ENCODE measurements around the gene ZSCAN5A.
"Not testable (repeated sequence)": the region's sequence is repeated elsewhere in the genome, so short reads cannot be mapped to it uniquely, and the experiment has no call there.

Gene ZSCAN5A

GRCh38 chr19:56314381-56315076, at the start of gene ZSCAN5A:
TSS of gene ZSCAN5A (minus strand) at chr19:56314839. CDS start at chr19:56225046, 89,793 bp downstream.
- DNase-seq: peak; percentile 89

- DNase-seq: no peak
Observed at GRCh38 chr19:56360841-56361240, 46.2 kb upstream of the ZSCAN5A start.

GRCh38 chr19:56356944-56357343, 42.3 kb upstream of the ZSCAN5A start:
- no peak for DNase-seq

- no peak for DNase-seq
Observed at GRCh38 chr19:56355517-56355916, 40.9 kb upstream of the ZSCAN5A start.

- no peak for DNase-seq
Observed at GRCh38 chr19:56351208-56351607, 36.6 kb upstream of the ZSCAN5A start.

GRCh38 chr19:56350416-56351045, 35.9 kb upstream of the ZSCAN5A start:
- peak; percentile 36 for DNase-seq

- DNase-seq: no peak
Observed at GRCh38 chr19:56348289-56348877, 33.7 kb upstream of the ZSCAN5A start.

GRCh38 chr19:56347163-56347778, 32.6 kb upstream of the ZSCAN5A start:
- DNase-seq: no peak

- DNase-seq: no peak
Observed at GRCh38 chr19:56341948-56342347, 27.3 kb upstream of the ZSCAN5A start.

GRCh38 chr19:56339031-56339430, 24.4 kb upstream of the ZSCAN5A start:
- DNase-seq: not testable (repeated sequence)

- DNase-seq: not testable (repeated sequence)
Observed at GRCh38 chr19:56337077-56337476, 22.4 kb upstream of the ZSCAN5A start.

- not testable (repeated sequence) for DNase-seq
Observed at GRCh38 chr19:56335371-56335770, 20.7 kb upstream of the ZSCAN5A start.

GRCh38 chr19:56333506-56333905, 18.9 kb upstream of the ZSCAN5A start:
- DNase-seq: peak; percentile 29

- no peak for DNase-seq
Observed at GRCh38 chr19:56332695-56333094, 18.1 kb upstream of the ZSCAN5A start.

- DNase-seq: no peak
Observed at GRCh38 chr19:56324436-56324835, 9.8 kb upstream of the ZSCAN5A start.

- no peak for DNase-seq
Observed at GRCh38 chr19:56321989-56322440, 7.4 kb upstream of the ZSCAN5A start.

- DNase-seq: no peak
Observed at GRCh38 chr19:56321254-56321988, 6.8 kb upstream of the ZSCAN5A start.

- no peak for DNase-seq
Observed at GRCh38 chr19:56319991-56320390, 5.4 kb upstream of the ZSCAN5A start.

- DNase-seq: no peak
Observed at GRCh38 chr19:56317749-56318148, 3.1 kb upstream of the ZSCAN5A start.

- DNase-seq: no peak
Observed at GRCh38 chr19:56316728-56317127, 2.1 kb upstream of the ZSCAN5A start.

- peak; percentile 98 for DNase-seq
Observed at GRCh38 chr19:56315077-56315828, 614 bp upstream of the ZSCAN5A start.

- no peak for DNase-seq
Observed at GRCh38 chr19:56314018-56314380, 640 bp downstream of the ZSCAN5A start.
